RCC 7860 (cell line): ENCODE results near the gene GJB1.
"Not testable (repeated sequence)": the region's sequence is repeated elsewhere in the genome, so short reads cannot be mapped to it uniquely, and the experiment has no call there.

Experiments used
- DNase-seq: peaks from one replicate; pipeline ENCODE4 v3.0.0-alpha.2; 2015; ENCODE audit warnings: low spot score
- FAIRE-seq: peaks from 2 replicates; lab custom pipeline; 2012; peaks lifted over from hg19 to GRCh38; lab: Jason Lieb, UNC

Gene GJB1

GRCh38 chrX:71222929-71223328 is at the start of gene GJB1:
GJB1 (plus strand) TSS chrX:71223224; CDS start chrX:71223708, 484 bp downstream.
- no peak for FAIRE-seq
- no peak for DNase-seq

- DNase-seq: no peak
- no peak for FAIRE-seq
Measured at GRCh38 chrX:71173440-71173839, 49.6 kb upstream of the GJB1 start.

- FAIRE-seq: no peak
- no peak for DNase-seq
Measured at GRCh38 chrX:71174795-71175194, 48.2 kb upstream of the GJB1 start.

- FAIRE-seq (no peak), DNase-seq (no peak)
Measured at GRCh38 chrX:71175531-71175930, 47.5 kb upstream of the GJB1 start.

- FAIRE-seq: no peak
- no peak for DNase-seq
Measured at GRCh38 chrX:71177327-71177726, 45.7 kb upstream of the GJB1 start.

GRCh38 chrX:71178908-71179307 is 44.1 kb upstream of the GJB1 start:
- FAIRE-seq (peak; percentile 45), DNase-seq (peak; percentile 15)

GRCh38 chrX:71180579-71181265 is 42.3 kb upstream of the GJB1 start:
- DNase-seq, FAIRE-seq: not testable (repeated sequence)

GRCh38 chrX:71181558-71181909 is 41.5 kb upstream of the GJB1 start:
- no peak for DNase-seq
- FAIRE-seq: no peak

GRCh38 chrX:71181910-71182799 is 40.9 kb upstream of the GJB1 start:
- peak; percentile 87 for DNase-seq

GRCh38 chrX:71182871-71183270 is 40.2 kb upstream of the GJB1 start:
- FAIRE-seq (no peak), DNase-seq (no peak)

More at GRCh38 chrX:71181910-71182799, 40.9 kb upstream of the GJB1 start:
- FAIRE-seq: peak; percentile 85

- no peak for DNase-seq
- no peak for FAIRE-seq
Measured at GRCh38 chrX:71183341-71183740, 39.7 kb upstream of the GJB1 start.

- no peak for FAIRE-seq
- DNase-seq: no peak
Measured at GRCh38 chrX:71184092-71184491, 38.9 kb upstream of the GJB1 start.

- no peak for FAIRE-seq
- no peak for DNase-seq
Measured at GRCh38 chrX:71184803-71185495, 38.1 kb upstream of the GJB1 start.

- FAIRE-seq (no peak), DNase-seq (no peak)
Measured at GRCh38 chrX:71191248-71191647, 31.8 kb upstream of the GJB1 start.

GRCh38 chrX:71195964-71196649 is 26.9 kb upstream of the GJB1 start:
- no peak for DNase-seq
- no peak for FAIRE-seq

- DNase-seq (no peak), FAIRE-seq (no peak)
Measured at GRCh38 chrX:71198066-71198465, 25.0 kb upstream of the GJB1 start.

- FAIRE-seq: no peak
Measured at GRCh38 chrX:71199252-71200008, 23.6 kb upstream of the GJB1 start.

GRCh38 chrX:71210816-71211215 is 12.2 kb upstream of the GJB1 start:
- FAIRE-seq: no peak
- no peak for DNase-seq

More at GRCh38 chrX:71199252-71200008, 23.6 kb upstream of the GJB1 start:
- no peak for DNase-seq

- FAIRE-seq (no peak), DNase-seq (no peak)
Measured at GRCh38 chrX:71212536-71212935, 10.5 kb upstream of the GJB1 start.

GRCh38 chrX:71214152-71214551 is 8.9 kb upstream of the GJB1 start:
- FAIRE-seq: no peak
- no peak for DNase-seq
